ENCODE measurements around the gene TRAF2.

Gene TRAF2

GRCh38 chr9:136916330-136917184, 30.2 kb downstream of the TRAF2 start:
- FAIRE-seq (no peak), DNase-seq (ENCODE audit: insufficient read length, low spot score) (no peak)
- TF ChIP-seq CTCF (IDR thresholded peaks at IDR 0.05; ENCODE audit: insufficient read depth, missing control alignments): no peak

- FAIRE-seq (no peak), DNase-seq (ENCODE audit: insufficient read length, low spot score) (no peak)
- TF ChIP-seq CTCF (IDR thresholded peaks at IDR 0.05; ENCODE audit: insufficient read depth, missing control alignments): no peak
Observed at GRCh38 chr9:136917902-136918301, 31.6 kb downstream of the TRAF2 start.

GRCh38 chr9:136920069-136920468, 33.8 kb downstream of the TRAF2 start:
- no peak for TF ChIP-seq CTCF (IDR thresholded peaks at IDR 0.05; ENCODE audit: insufficient read depth, missing control alignments)
- no peak for DNase-seq (ENCODE audit: insufficient read length, low spot score)
- FAIRE-seq: no peak

GRCh38 chr9:136920734-136921231, 34.5 kb downstream of the TRAF2 start:
- no peak for FAIRE-seq
- DNase-seq (ENCODE audit: insufficient read length, low spot score): no peak
- TF ChIP-seq CTCF (IDR thresholded peaks at IDR 0.05; ENCODE audit: insufficient read depth, missing control alignments): no peak

GRCh38 chr9:136921307-136921706, 35.0 kb downstream of the TRAF2 start:
- FAIRE-seq: no peak
- DNase-seq (ENCODE audit: insufficient read length, low spot score): no peak
- no peak for TF ChIP-seq CTCF (IDR thresholded peaks at IDR 0.05; ENCODE audit: insufficient read depth, missing control alignments)

GRCh38 chr9:136921718-136922117, 35.4 kb downstream of the TRAF2 start:
- TF ChIP-seq CTCF (IDR thresholded peaks at IDR 0.05; ENCODE audit: insufficient read depth, missing control alignments): no peak
- no peak for DNase-seq (ENCODE audit: insufficient read length, low spot score)
- FAIRE-seq: no peak

- DNase-seq (ENCODE audit: insufficient read length, low spot score) (no peak), FAIRE-seq (no peak)
- TF ChIP-seq CTCF (IDR thresholded peaks at IDR 0.05; ENCODE audit: insufficient read depth, missing control alignments): no peak
Observed at GRCh38 chr9:136922540-136922939, 36.2 kb downstream of the TRAF2 start.
